ENCODE data around the gene TINAG.

GRCh38 chr6:54308986-54309315 lies 710 bp downstream of the TINAG start:
- TF ChIP-seq FOXA1 (IDR thresholded peaks at IDR 0.05) = no peak
- no peak for TF ChIP-seq ARNT (IDR thresholded peaks at IDR 0.05)
- TF ChIP-seq L3MBTL2 (conservative IDR thresholded peaks at IDR 0.05) = no peak
- no peak for TF ChIP-seq SUZ12 (IDR thresholded peaks at IDR 0.05)
- TF ChIP-seq SP1 (IDR thresholded peaks at IDR 0.05) = no peak
- no peak for TF ChIP-seq NFRKB (IDR thresholded peaks at IDR 0.05)
- no peak for TF ChIP-seq HDGF (IDR thresholded peaks at IDR 0.05; ENCODE audit: borderline replicate concordance)
